Testis (tissue), 3 donors: ENCODE results near the gene DCAF12. TPM values are rescaled to one million over a fixed set of nuclear protein-coding genes. Genes with fewer than 3 reads are reported as not detected.

Source experiments
- DNase-seq: peaks from one replicate; pipeline ENCODE4 v3.0.0-alpha.2; 2019
- H3K27ac ChIP-seq, 2 donors: fragments of 200-600 bp; sonication (generic); one replicate each; pipeline ENCODE4 v1.5.1; 2019
- H3K27me3 ChIP-seq: fragments of 200-600 bp; sonication (generic); one replicate; pipeline ENCODE4 v1.5.1; 2019
- H3K36me3 ChIP-seq: fragments of 200-600 bp; sonication (generic); one replicate; pipeline ENCODE4 v1.5.1; 2017; ENCODE audit warnings: low read depth; ENCODE audit errors: missing control alignments
- H3K4me1 ChIP-seq: fragments of 200-600 bp; sonication (generic); one replicate; pipeline ENCODE4 v1.5.1; 2019
- H3K4me3 ChIP-seq, 2 donors: fragments of 200-600 bp; sonication (generic); one replicate each; pipeline ENCODE4 v1.5.1; 2017 to 2019
- H3K9me3 ChIP-seq: fragments of 200-600 bp; sonication (generic); one replicate; pipeline ENCODE4 v1.5.1; 2017
- CTCF ChIP-seq, 3 experiments: fragments of 450-650 bp in 2 of 3; fragments of 200-600 bp in 1 of 3; sonication (generic) in 1 of 3; IDR thresholded peaks; one replicate each; pipeline ENCODE4 v1.5.1; 2016 to 2019; ENCODE audit warnings: antibody characterized with exemption in 3 of 3, mild to moderate bottlenecking in 2 of 3, moderate library complexity in 1 of 3
- POLR2A ChIP-seq: fragments of 450-650 bp; IDR thresholded peaks from one replicate; pipeline ENCODE4 v1.6.1; 2017; ENCODE audit warnings: antibody characterized with exemption, mild to moderate bottlenecking, moderate library complexity
- WGBS, 2 donors: methylation state at CpG; one replicate each; pipeline ENCODE4 v1.1.5; 2018; 5-methylcytosine and 5-hydroxymethylcytosine counted together
- intact Hi-C: fragments of 100-400 bp; cut with DNase I; formaldehyde crosslinking; loops from one replicate; pipeline ENCODE4 v1.15.1; 2023; ENCODE audit warnings: low total_unique reads
- polyA plus RNA-seq: library from polyadenylated mRNA; stranded (reverse); fragments of 350-450 nt; fragmentation: Illumina TruSeq; extraction: RNeasy Lipid Tissue Mini Kit (QIAGEN cat#74804); gene quantifications from one replicate; pipeline ENCODE4 v1.2.3, GENCODE V29; 2014; ENCODE audit warnings: low read depth, low replicate concordance; ENCODE audit not compliant: insufficient read depth
- total RNA-seq, 2 donors: library from RNA; depleted of rRNA; stranded (reverse); fragments of >200 nt; gene quantifications; one replicate each; pipeline ENCODE4 v1.2.3, GENCODE V29; 2016

The DCAF12 gene
- total and polyA plus RNA-seq, 3 donors from 2014 or later, result 99.3 to 169 (median 120) TPM

- 75 to 79% methylated on average over 5 of the region's 5 CpGs for WGBS, 2 donors
Observed at GRCh38 chr9:34093578-34093977, 32.9 kb downstream of the DCAF12 start.

GRCh38 chr9:34089311-34089710 is 37.2 kb downstream of the DCAF12 start:
- H3K4me1 ChIP-seq, result peaks cover 30% of the 10 kb centered on the region
- H3K9me3 ChIP-seq, result no peaks in the 10 kb centered on the region
- no peaks in the 10 kb centered on the region for H3K36me3 ChIP-seq
- peak overlapping the region in 1 of 2 donors; percentile 92 for H3K27ac ChIP-seq
- peak; percentile 31 for DNase-seq
- intact Hi-C loops, result loop anchor here (10.0 kb wide), 1 partner anchor 165 kb away; no protein-coding TSS in a partner anchor
- 68 to 74% methylated on average over 7 of the region's 7 CpGs for WGBS, 2 donors
- H3K4me3 ChIP-seq, result no peak overlapping the region
- H3K27me3 ChIP-seq, result no peaks in the 10 kb centered on the region
- no peak for TF ChIP-seq CTCF (IDR thresholded peaks at IDR 0.05)
- TF ChIP-seq POLR2A, result no peak

More at GRCh38 chr9:34093578-34093977, 32.9 kb downstream of the DCAF12 start:
- Histone ChIP-seq H3K4me3 (no peak overlapping the region), H3K27ac (peak overlapping the region; percentile 8 to 66), H3K4me1 (peaks cover 3% of the 10 kb centered on the region), H3K36me3 (no peaks in the 10 kb centered on the region), H3K27me3 (no peaks in the 10 kb centered on the region), H3K9me3 (no peaks in the 10 kb centered on the region)
- intact Hi-C loops, result no loop called here
- no peak for DNase-seq
- TF ChIP-seq CTCF (IDR thresholded peaks at IDR 0.05) (no peak), POLR2A (no peak)

GRCh38 chr9:34087370-34087769 is 39.1 kb downstream of the DCAF12 start:
- intact Hi-C loops, result loop anchor here (10.0 kb wide), 1 partner anchor 167 kb away; no protein-coding TSS in a partner anchor
- Histone ChIP-seq H3K9me3 (no peaks in the 10 kb centered on the region), H3K36me3 (no peaks in the 10 kb centered on the region), H3K4me3 (no peak overlapping the region), H3K27me3 (no peaks in the 10 kb centered on the region), H3K27ac (peak overlapping the region; percentile 81 to 92), H3K4me1 (peaks cover 41% of the 10 kb centered on the region)
- no peak for DNase-seq
- TF ChIP-seq CTCF (IDR thresholded peaks at IDR 0.05) (no peak), POLR2A (no peak)
- 76 to 80% methylated on average over 1 of the region's 1 CpG for WGBS, 2 donors

GRCh38 chr9:34086864-34087263 is 39.6 kb downstream of the DCAF12 start:
- no peaks in the 10 kb centered on the region for H3K36me3 ChIP-seq
- H3K27ac ChIP-seq, result peak overlapping the region; percentile 81 to 92
- no peak for DNase-seq
- H3K9me3 ChIP-seq, result no peaks in the 10 kb centered on the region
- no peak for TF ChIP-seq CTCF (IDR thresholded peaks at IDR 0.05)
- no peak for TF ChIP-seq POLR2A
- intact Hi-C loops, result loop anchor here (10.0 kb wide), 1 partner anchor 168 kb away; no protein-coding TSS in a partner anchor
- peaks cover 37% of the 10 kb centered on the region for H3K4me1 ChIP-seq
- H3K27me3 ChIP-seq, result no peaks in the 10 kb centered on the region
- H3K4me3 ChIP-seq, result no peak overlapping the region
